Upper lobe of left lung (tissue), 4 donors: Measurements from ENCODE around the gene SWT1.

Experiments
- CTCF ChIP-seq, 6 experiments: fragments of 450-650 bp in 4 of 6; fragments of 200-600 bp in 2 of 6; sonication (generic) in 2 of 6; IDR thresholded peaks; one replicate each; pipeline ENCODE4 v1.5.1; 2016 to 2019; ENCODE audit warnings: antibody characterized with exemption in 6 of 6
- EP300 ChIP-seq, 4 donors: sonication (generic); formaldehyde crosslinking; IDR thresholded peaks; one replicate each; pipeline ENCODE4 v1.5.1; 2017; ENCODE audit warnings: antibody characterized with exemption in 4 of 4, control low read depth in 2 of 4
- POLR2A ChIP-seq, 4 donors: fragments of 450-650 bp; IDR thresholded peaks; one replicate each; pipeline ENCODE4 v1.5.1; 2016 to 2017; ENCODE audit warnings: antibody characterized with exemption in 4 of 4, mild to moderate bottlenecking in 2 of 4
- POLR2AphosphoS5 ChIP-seq, 2 donors: sonication (generic); formaldehyde crosslinking; IDR thresholded peaks; one replicate each; pipeline ENCODE4 v1.5.1; 2017; ENCODE audit warnings: antibody characterized with exemption in 2 of 2

- TF ChIP-seq CTCF (IDR thresholded peaks at IDR 0.05): no peak
- no peak for TF ChIP-seq POLR2A (IDR thresholded peaks at IDR 0.05)
- no peak for TF ChIP-seq POLR2AphosphoS5 (IDR thresholded peaks at IDR 0.05)
- TF ChIP-seq EP300 (IDR thresholded peaks at IDR 0.05): no peak
These were observed 43.9 kb downstream of the SWT1 start for GRCh38 chr1:185200889-185201288.
